ENCODE data around the gene CYTH1. TPM values are rescaled to one million over a fixed set of nuclear protein-coding genes. Genes with fewer than 3 reads are reported as not detected.

Gene CYTH1
- total and polyA plus RNA-seq, 2 donors = 27.1 to 31.0 TPM

DNA sequence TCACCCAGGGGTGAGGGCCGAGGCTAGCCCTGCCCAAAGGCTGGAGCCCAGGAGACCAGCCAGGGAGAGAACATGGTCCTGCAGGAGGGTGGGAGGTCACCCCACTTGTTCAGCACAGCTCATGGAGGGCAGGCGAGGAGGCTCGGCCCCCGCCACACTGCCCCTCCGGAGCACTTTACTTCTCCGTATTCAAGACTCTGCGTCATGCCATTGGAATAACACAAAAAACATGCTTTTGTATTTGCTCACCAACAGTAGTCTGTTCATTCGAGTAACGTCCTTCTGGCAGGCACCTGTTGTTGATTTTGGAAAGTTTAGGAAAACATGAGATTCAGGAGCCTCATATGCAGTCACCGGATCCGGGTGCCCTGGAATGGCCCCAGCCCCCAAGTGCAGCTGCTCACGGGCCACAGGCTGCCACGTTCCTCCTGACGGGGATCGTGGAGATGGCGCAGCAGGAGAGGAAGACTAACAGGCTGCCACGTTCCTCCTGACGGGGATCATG lies 123.7 kb downstream of the CYTH1 start:
- no peak for DNase-seq (ENCODE audit: extremely low spot score)
- H3K36me3 ChIP-seq (ENCODE audit: insufficient read depth) = no peaks in the 10 kb centered on the region
- 90% methylated on average over 18 of the region's 18 CpGs for WGBS

DNA sequence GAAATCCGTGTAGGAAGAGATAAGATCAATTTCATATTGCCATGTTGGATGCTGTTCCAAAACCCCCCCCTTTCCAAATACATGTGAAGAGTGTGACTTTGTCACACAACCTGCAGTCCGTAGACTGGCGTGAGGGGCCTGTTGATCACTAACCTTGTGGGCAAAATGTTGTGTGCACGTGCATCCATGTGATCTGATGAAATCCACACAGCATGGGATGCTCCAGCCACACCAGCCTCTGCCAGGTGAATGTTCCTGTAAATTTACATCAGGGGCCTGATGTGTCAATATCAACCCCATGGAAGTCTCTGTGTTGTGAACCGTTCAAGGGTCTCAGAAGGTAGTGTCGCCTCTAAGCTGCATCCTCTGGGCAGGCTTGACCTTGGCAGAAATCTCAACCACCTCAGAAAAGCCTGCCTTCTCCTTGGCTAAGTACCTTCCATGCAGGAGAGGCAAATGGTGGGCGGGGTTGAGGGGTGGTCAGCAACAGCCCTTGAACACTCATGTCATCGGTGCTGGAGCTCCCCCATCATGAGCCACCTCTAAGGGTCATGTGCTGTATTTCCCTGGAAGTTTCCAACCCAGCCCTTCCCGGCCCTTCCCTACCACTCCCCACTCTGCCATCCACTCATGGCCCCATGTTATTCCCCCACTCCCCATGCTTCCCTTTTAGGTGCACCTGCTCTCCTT lies 126.7 kb downstream of the CYTH1 start:
- no peak for DNase-seq (ENCODE audit: extremely low spot score)
- Histone ChIP-seq H3K36me3 (ENCODE audit: insufficient read depth) (no peaks in the 10 kb centered on the region), H3K4me1 (ENCODE audit: insufficient read depth) (no peaks in the 10 kb centered on the region), H3K27ac (ENCODE audit: low read depth) (no peak overlapping the region), H3K4me3 (ENCODE audit: low read depth, low read length) (no peak overlapping the region)
- 91% methylated on average over 9 of the region's 9 CpGs for WGBS

More for the DNA sequence above, 123.7 kb downstream of the CYTH1 start:
- no peak overlapping the region for H3K27ac ChIP-seq (ENCODE audit: low read depth)
- H3K4me3 ChIP-seq (ENCODE audit: low read depth, low read length) = no peak overlapping the region
- H3K4me1 ChIP-seq (ENCODE audit: insufficient read depth) = no peaks in the 10 kb centered on the region

DNA sequence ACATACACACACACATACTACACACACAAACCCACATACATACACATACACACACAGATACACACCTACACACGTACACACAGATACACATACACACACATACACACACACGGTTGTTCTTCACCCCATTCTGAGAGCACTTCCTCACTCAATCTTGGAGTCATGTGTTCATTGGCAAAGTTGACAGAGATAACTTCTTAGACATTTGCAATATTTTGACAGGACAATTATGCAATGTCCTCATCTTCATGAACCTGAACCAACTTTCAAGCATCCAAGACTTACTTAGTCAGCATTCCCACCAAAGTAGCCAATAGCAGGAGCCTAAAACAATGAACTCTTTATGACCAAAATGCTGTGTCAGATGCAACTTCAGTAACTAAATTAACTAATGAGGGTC lies 127.7 kb downstream of the CYTH1 start:
- no peak for DNase-seq (ENCODE audit: extremely low spot score)
- no peak overlapping the region for H3K27ac ChIP-seq (ENCODE audit: low read depth)
- no peak overlapping the region for H3K4me3 ChIP-seq (ENCODE audit: low read depth, low read length)
- WGBS = 89% methylated on average over 2 of the region's 2 CpGs
- no peaks in the 10 kb centered on the region for H3K4me1 ChIP-seq (ENCODE audit: insufficient read depth)
- no peaks in the 10 kb centered on the region for H3K36me3 ChIP-seq (ENCODE audit: insufficient read depth)

DNA sequence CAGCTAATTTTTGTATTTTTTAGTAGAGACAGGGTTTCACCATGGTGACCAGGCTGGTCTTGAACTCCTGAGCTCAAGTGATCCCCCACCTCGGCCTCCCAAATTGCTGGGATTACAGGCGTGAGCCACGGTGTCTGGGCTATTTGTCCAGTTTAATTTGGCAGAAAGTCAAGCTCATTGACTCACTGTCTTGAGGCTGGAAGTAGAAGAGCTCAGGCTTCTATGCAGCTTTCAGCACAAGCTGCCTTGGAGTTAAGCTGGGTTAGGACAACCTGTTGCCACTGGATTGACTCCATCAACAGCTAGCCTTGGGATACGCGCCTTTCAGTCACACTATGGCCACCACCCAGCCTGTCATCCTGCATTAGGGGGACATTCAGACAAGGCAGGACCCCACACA lies 128.7 kb downstream of the CYTH1 start:
- Histone ChIP-seq H3K4me3 (ENCODE audit: low read depth, low read length) (no peak overlapping the region), H3K4me1 (ENCODE audit: insufficient read depth) (no peaks in the 10 kb centered on the region), H3K36me3 (ENCODE audit: insufficient read depth) (no peaks in the 10 kb centered on the region), H3K27ac (ENCODE audit: low read depth) (no peak overlapping the region)
- 45% methylated on average over 5 of the region's 5 CpGs for WGBS
- DNase-seq (ENCODE audit: extremely low spot score) = no peak

DNA sequence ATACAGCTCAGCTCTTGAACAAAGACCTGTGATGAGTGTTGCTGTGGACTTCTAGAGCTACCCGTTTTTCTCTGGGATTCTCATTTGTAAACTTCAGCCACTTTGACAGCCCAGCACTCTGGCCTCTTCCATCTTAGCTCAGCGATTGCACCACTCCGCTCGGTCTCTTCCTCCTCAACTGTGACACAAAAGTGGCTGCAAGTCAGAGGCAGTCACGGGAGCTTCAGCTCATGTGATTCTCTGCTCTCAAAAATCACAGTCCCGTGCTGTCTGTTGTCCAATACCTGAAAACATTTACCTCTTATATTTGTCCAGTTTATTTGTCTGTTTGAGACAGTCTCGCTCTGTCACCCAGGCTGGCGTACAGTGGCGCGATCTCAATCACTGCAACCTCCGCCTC lies 129.2 kb downstream of the CYTH1 start:
- WGBS = 77% methylated on average over 11 of the region's 11 CpGs
- Histone ChIP-seq H3K4me1 (ENCODE audit: insufficient read depth) (no peaks in the 10 kb centered on the region), H3K27ac (ENCODE audit: low read depth) (no peak overlapping the region), H3K36me3 (ENCODE audit: insufficient read depth) (no peaks in the 10 kb centered on the region), H3K4me3 (ENCODE audit: low read depth, low read length) (no peak overlapping the region)
- no peak for DNase-seq (ENCODE audit: extremely low spot score)

DNA sequence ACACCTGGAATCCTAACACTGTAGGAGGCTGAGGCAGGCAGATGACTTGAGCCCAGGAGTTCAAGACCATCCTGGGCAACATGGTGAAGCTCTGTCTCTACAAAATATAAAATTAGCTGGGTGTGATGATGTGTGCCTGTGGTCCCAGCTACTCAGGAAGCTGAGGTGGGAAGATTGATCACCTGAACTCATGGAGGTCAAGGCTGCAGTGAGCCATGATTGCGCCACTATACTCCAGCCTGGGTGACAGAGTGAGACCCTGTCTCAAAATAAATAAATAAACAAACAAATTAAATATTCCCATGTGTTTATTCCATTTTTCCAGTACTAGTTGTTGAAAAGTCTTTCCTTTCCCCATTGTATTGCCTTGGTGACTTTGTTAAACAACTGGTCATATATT lies 130.0 kb downstream of the CYTH1 start:
- 96% methylated on average over 1 of the region's 1 CpG for WGBS
- no peak for DNase-seq (ENCODE audit: extremely low spot score)
- H3K4me1 ChIP-seq (ENCODE audit: insufficient read depth) = no peaks in the 10 kb centered on the region

DNA sequence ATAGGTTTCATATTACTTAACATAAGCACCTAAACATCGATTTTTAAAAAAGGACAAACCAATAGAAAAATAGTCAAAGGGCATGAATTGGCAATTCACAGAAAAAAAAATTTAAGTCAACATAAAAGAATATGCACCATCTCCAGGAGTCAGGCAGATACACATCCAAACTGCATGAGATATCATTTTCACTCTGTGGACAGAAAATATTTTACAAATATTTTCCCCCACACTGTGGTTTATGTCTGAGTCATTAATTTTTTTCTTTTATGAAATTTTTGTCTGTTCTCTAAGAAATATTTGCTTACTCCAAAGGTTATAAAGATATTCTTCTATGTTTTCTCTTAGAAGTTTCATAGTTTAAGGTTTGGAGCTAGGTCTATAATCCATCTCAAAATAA lies 130.5 kb downstream of the CYTH1 start:
- no peak overlapping the region for H3K27ac ChIP-seq (ENCODE audit: low read depth)
- no peak overlapping the region for H3K4me3 ChIP-seq (ENCODE audit: low read depth, low read length)
- H3K36me3 ChIP-seq (ENCODE audit: insufficient read depth) = no peaks in the 10 kb centered on the region
- DNase-seq (ENCODE audit: extremely low spot score) = no peak
- no peaks in the 10 kb centered on the region for H3K4me1 ChIP-seq (ENCODE audit: insufficient read depth)
- WGBS = 86% methylated on average over 1 of the region's 1 CpG

More for the DNA sequence above, 130.0 kb downstream of the CYTH1 start:
- Histone ChIP-seq H3K4me3 (ENCODE audit: low read depth, low read length) (no peak overlapping the region), H3K27ac (ENCODE audit: low read depth) (no peak overlapping the region), H3K36me3 (ENCODE audit: insufficient read depth) (no peaks in the 10 kb centered on the region)

DNA sequence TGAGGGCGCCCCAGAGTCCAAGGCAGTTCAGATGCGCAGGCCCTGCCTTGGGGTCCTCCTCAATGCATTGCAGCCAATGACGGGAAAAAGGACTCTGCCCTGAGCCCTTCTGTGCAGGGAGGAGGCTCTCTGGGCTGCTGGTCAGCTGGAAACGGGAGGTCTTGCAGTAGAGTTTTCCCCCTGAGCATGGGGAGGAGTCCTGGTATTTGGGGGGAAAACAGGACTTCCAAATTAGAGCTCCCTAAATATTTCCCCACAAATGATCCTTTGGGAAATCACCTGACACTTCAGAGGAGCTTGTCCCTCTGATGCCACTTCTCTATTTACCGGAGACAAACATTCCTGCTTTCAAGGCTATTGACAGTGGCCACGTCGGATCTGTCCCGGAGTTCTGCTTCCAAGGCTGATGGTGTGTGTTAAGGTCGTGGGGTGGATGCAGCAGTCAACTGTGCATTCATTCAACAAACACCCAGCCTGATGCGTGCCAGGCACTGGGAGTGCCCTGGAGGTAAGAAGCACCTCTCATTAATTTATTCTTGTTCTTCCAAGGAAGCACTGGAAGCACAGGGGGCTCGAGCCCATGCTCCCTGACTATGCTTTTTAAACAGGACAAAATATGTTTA lies 131.9 kb downstream of the CYTH1 start:
- Histone ChIP-seq H3K36me3 (ENCODE audit: insufficient read depth) (no peaks in the 10 kb centered on the region), H3K27ac (ENCODE audit: low read depth) (no peak overlapping the region), H3K4me1 (ENCODE audit: insufficient read depth) (no peaks in the 10 kb centered on the region), H3K4me3 (ENCODE audit: low read depth, low read length) (no peak overlapping the region)
- no peak for DNase-seq (ENCODE audit: extremely low spot score)
- WGBS = 63% methylated on average over 11 of the region's 11 CpGs

DNA sequence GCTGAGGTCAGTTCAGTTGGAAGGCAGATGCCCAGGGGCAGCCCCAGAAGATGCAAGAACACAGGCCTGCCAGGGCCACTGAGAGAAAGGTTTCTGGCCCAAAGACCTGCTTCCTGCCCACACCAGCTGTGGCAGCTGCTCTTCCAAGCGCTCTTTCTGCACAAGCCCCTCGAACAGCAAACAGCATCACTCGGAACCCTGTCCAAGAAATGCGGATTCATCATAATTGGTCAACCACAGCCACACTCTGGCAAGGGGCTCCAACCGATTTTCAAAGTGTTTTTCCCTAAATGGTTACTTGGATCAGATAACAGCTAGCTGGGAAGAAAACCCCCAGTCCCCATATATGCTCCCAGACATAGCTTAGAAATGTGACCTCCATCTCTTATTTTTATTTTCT lies 133.8 kb downstream of the CYTH1 start:
- no peak overlapping the region for H3K27ac ChIP-seq (ENCODE audit: low read depth)
- no peak for DNase-seq (ENCODE audit: extremely low spot score)
- WGBS = 89% methylated on average over 5 of the region's 5 CpGs
- no peaks in the 10 kb centered on the region for H3K36me3 ChIP-seq (ENCODE audit: insufficient read depth)
- no peaks in the 10 kb centered on the region for H3K4me1 ChIP-seq (ENCODE audit: insufficient read depth)
- H3K4me3 ChIP-seq (ENCODE audit: low read depth, low read length) = no peak overlapping the region

DNA sequence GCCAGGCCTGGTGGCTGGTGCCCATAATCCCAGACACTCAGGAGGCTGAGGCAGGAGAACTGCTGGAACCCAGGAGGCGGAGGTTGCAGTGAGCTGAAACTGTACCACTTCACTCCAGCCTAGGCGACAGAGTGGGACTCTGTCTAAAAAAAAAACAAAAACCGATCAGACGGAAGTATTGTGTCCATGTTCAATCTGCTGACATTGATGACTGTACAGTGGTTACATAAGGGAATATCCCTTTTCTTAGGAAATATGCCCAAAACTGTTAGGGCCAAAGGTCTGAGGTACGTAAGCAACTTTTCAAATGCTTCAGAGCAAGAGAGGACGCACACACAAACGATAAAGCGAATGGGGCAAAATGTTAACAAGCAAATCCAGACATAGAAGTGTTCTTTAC lies 135.0 kb downstream of the CYTH1 start:
- no peaks in the 10 kb centered on the region for H3K4me1 ChIP-seq (ENCODE audit: insufficient read depth)
- H3K4me3 ChIP-seq (ENCODE audit: low read depth, low read length) = no peak overlapping the region
- 86% methylated on average over 8 of the region's 8 CpGs for WGBS
- no peak overlapping the region for H3K27ac ChIP-seq (ENCODE audit: low read depth)
- no peak for DNase-seq (ENCODE audit: extremely low spot score)
- no peaks in the 10 kb centered on the region for H3K36me3 ChIP-seq (ENCODE audit: insufficient read depth)

DNA sequence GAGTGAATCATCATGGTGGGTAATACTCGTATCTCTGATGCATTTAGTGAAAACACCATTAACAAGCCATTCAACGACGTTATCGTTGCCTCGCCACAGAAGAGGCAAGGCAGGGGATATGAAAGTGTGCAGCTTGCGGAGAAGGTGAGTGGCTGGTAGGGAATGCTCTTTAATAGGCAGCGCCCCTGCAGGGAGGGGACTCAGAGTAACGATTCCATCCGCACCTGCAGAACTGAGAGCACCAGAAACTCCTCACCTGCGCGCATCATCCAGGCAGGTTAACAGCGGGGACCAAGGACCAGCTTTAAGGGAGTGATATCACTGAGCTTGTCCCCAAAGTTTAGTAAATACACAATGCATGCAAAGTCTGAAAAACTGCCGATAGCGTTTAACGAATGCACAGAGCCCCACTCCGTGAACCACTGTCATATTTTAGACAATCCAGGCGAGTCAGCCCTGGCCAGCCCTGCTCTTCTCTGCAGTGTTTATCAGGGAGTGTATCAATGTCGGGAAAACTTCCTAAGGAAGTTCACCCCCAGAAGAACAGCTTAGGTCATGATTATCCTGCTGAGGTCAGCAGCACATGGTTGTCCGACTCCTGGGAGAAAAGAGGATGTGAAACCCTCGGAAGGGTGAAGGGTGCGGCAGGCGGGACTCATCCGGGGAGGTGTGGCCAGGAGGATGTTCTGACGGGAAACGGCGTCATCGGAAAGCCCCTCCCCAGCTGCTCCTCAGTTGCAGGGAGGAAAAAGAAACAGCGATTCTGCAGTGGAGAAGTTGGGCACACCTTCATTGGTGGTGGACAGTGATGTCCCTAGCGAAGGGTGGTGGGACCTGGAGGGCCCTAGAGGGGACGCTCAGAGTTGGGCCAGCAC lies 136.4 kb downstream of the CYTH1 start:
- no peak for DNase-seq (ENCODE audit: extremely low spot score)
- Histone ChIP-seq H3K4me3 (ENCODE audit: low read depth, low read length) (no peak overlapping the region), H3K36me3 (ENCODE audit: insufficient read depth) (no peaks in the 10 kb centered on the region), H3K27ac (ENCODE audit: low read depth) (no peak overlapping the region), H3K4me1 (ENCODE audit: insufficient read depth) (no peaks in the 10 kb centered on the region)
- 68% methylated on average over 30 of the region's 30 CpGs for WGBS

DNA sequence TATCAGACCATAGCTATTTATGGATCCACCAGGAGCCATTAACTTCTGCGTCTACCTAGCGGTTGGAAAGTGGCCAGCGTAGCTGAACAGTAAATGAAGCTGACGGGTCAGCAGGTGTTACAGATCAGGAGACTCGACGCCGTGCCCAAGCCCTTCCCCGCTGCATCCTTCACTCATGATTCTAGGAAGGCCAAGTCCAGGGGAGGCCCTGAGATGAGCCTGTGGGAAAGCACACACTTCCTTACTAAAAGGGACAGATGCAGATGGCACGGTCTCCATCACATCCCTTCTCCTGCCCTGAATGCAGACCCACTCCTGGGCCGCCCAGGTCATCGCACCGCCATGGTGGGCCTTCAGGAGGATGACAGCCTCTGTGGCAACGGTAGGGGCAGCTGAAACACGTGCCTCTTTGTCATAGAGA lies 137.1 kb downstream of the CYTH1 start:
- DNase-seq (ENCODE audit: extremely low spot score) = no peak
- Histone ChIP-seq H3K27ac (ENCODE audit: low read depth) (no peak overlapping the region), H3K36me3 (ENCODE audit: insufficient read depth) (no peaks in the 10 kb centered on the region), H3K4me1 (ENCODE audit: insufficient read depth) (no peaks in the 10 kb centered on the region), H3K4me3 (ENCODE audit: low read depth, low read length) (no peak overlapping the region)
- WGBS = 82% methylated on average over 14 of the region's 14 CpGs

DNA sequence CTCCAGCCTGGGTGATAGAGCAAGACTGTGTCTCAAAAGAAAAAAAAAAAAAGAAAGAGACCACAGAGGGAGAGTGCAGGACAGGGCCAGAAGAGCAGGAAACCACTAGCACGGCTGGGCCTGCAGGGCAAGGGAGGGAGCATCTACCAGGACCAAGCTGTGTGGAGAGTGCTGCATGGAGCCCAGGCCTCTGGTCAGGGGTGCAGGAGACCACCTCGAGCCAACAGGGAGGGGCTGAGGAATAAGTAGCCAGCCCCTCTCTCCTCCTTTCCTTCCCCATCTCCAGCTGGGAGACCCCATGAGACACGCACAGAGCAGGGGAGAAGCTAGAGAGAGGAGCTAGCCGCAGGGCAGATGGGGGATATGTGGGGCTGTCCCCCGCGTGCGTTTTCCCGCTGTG lies 137.8 kb downstream of the CYTH1 start:
- Histone ChIP-seq H3K4me3 (ENCODE audit: low read depth, low read length) (no peak overlapping the region), H3K4me1 (ENCODE audit: insufficient read depth) (no peaks in the 10 kb centered on the region), H3K27ac (ENCODE audit: low read depth) (no peak overlapping the region), H3K36me3 (ENCODE audit: insufficient read depth) (no peaks in the 10 kb centered on the region)
- DNase-seq (ENCODE audit: extremely low spot score) = no peak
- WGBS = 72% methylated on average over 8 of the region's 8 CpGs

DNA sequence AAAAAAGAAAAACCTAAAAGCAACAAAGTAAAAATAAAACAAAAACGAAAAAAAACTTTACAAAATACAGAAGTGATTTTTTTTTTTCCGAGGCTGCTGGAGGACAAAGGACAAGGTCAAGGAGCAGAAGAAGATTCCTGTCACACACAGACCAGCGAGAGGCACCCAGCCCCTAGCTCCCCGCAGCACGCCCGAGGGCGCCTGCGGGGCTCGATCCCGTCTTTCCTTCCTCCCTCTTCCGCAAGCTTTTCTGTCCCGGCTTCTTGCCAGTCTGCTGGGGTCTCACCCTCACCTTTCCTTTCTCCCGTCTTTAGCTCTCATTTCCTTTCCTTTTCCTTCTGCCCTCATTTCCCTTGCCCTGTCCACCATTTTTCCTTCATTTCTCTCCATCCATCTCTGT lies 138.7 kb downstream of the CYTH1 start:
- H3K27ac ChIP-seq (ENCODE audit: low read depth) = no peak overlapping the region
- H3K4me1 ChIP-seq (ENCODE audit: insufficient read depth) = no peaks in the 10 kb centered on the region
- WGBS = 86% methylated on average over 13 of the region's 13 CpGs
- H3K4me3 ChIP-seq (ENCODE audit: low read depth, low read length) = no peak overlapping the region
- DNase-seq (ENCODE audit: extremely low spot score) = no peak
- no peaks in the 10 kb centered on the region for H3K36me3 ChIP-seq (ENCODE audit: insufficient read depth)

Data from urinary bladder (tissue), 4 donors.